ENCODE data around the gene HSD17B2.

The HSD17B2 gene

DNA sequence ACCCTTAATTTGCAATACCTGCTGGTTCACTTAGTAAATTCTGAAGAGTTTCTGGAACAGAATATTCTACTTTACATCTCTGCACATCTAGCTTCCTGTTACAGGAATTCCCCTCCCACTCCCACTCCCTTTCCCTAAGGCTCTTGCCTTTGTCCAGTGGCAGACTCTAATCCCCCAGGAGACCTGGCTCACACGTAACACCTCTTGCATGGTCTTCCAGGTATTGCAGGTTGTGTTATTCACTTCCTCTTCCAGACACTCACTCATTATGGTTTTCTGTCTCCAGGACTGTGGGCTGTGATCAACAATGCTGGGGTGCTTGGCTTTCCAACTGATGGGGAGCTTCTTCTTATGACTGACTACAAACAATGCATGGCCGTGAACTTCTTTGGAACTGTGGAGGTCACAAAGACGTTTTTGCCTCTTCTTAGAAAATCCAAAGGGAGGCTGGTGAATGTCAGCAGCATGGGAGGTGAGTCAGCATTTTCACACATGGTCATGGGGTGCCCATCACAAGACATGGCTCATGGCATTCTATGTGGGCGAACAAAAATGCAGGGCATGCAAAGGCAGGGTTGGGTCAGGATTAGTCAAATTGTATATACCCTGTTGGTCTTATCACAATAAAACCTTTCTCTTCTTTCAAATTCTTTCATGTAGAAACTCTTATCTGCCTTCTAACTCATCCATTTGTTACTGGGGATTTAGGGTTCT is 35.8 kb downstream of the HSD17B2 start:
- Mint-ChIP-seq H3K27me3 (peaks cover 19% of the 10 kb centered on the region), H3K4me1 (ENCODE audit: low read depth) (peaks cover 5% of the 10 kb centered on the region)

DNA sequence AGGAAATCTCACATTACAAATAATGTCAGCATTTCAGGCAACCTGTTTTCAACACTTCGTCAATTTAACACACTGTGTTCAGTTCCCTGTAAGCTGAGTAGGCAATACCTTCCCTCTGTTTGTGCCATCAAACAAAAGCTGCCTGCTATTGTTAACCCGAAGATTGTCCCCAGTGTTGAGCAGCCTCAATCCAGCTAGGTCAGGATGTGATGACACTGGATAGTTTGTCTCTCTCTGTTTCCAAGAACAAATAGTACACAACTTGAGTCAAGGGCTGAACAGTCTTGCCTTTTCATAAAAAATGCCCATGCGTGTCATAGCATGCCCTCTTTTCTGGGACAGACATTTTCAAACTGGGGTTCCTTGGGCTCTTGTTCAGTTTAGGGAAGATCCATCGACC is 36.4 kb downstream of the HSD17B2 start:
- Mint-ChIP-seq H3K9me3 (no peaks in the 10 kb centered on the region), H3K27ac (no peak overlapping the region), H3K36me3 (ENCODE audit: low read depth) (no peaks in the 10 kb centered on the region), H3K27me3 (peaks cover 19% of the 10 kb centered on the region), H3K4me3 (no peak overlapping the region), H3K4me1 (ENCODE audit: low read depth) (peaks cover 5% of the 10 kb centered on the region)

More for the DNA sequence above, 35.8 kb downstream of the HSD17B2 start:
- Mint-ChIP-seq H3K4me3 (no peak overlapping the region), H3K27ac (no peak overlapping the region), H3K36me3 (ENCODE audit: low read depth) (no peaks in the 10 kb centered on the region), H3K9me3 (no peaks in the 10 kb centered on the region)

DNA sequence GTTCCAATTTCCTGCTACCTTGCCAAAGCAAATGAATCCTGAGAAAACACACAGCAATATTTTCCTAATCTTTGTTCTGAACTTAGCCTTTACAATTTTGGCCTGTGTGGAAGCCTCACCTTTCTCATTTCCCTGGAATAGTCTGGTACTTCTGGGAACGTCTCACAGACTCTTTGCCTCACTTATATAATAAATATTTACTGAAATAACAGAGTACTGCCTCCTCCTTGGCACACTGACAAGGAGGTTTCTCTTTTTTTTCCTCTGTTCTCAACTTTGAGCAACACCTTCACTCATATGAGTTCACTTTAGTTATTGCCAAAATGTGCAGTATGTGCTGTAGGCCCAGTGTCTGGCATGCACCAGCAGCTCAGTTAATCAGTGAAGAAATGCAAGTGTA is 37.3 kb downstream of the HSD17B2 start:
- H3K36me3 Mint-ChIP-seq (ENCODE audit: low read depth): no peaks in the 10 kb centered on the region
- peaks cover 3% of the 10 kb centered on the region for H3K9me3 Mint-ChIP-seq
- no peak overlapping the region for H3K27ac Mint-ChIP-seq
- H3K4me1 Mint-ChIP-seq (ENCODE audit: low read depth): peaks cover 5% of the 10 kb centered on the region
- peaks cover 23% of the 10 kb centered on the region for H3K27me3 Mint-ChIP-seq
- no peak overlapping the region for H3K4me3 Mint-ChIP-seq

DNA sequence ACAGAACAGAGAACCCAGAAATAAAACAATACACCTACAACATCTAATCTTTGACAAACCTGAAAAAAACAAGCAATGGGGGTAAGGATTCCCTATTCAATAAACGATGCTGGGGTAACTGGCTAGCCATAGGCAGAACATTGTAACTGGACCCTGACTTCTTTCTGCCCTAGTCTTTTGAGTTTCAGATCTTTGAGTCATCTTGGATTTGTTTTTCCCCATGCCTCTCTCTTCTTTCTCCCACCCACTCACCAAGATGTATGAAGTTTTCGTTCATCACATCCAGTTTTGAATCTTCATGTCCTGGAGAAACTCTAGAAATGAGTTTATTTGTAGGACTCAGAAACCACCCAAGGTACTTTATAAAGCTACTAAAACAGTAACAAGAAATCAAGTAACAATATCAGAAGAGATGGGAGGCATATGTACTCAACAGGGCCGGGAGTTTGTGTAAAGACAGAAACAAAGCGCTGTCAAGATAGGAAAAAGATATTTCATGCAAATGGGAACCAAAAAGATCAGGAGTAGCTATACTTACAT is 39.0 kb downstream of the HSD17B2 start:
- Mint-ChIP-seq H3K27ac (no peak overlapping the region), H3K4me1 (ENCODE audit: low read depth) (peaks cover 5% of the 10 kb centered on the region), H3K9me3 (peaks cover 10% of the 10 kb centered on the region), H3K36me3 (ENCODE audit: low read depth) (no peaks in the 10 kb centered on the region), H3K4me3 (no peak overlapping the region), H3K27me3 (peaks cover 35% of the 10 kb centered on the region)

DNA sequence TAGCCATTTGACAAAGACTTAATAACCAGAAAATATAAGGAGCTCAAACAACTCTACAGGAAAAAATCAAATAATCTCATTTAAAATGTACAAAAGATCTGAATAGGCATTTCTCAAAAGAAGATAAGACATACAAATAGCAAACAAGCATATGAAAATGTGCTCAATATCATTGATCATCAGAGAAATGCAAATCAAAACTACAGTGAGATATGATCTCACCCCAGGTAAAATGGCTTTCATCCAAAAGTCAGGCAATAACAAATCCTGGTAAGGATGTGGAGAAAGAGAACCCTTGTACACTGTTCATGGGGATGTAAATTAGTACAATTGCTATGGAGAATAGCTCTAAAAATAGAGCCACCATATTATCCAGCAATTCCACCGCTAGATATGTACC is 43.1 kb downstream of the HSD17B2 start:
- H3K4me3 Mint-ChIP-seq: no peak overlapping the region
- H3K9me3 Mint-ChIP-seq: peaks cover 10% of the 10 kb centered on the region
- peaks cover 8% of the 10 kb centered on the region for H3K4me1 Mint-ChIP-seq (ENCODE audit: low read depth)
- no peak overlapping the region for H3K27ac Mint-ChIP-seq
- peaks cover 38% of the 10 kb centered on the region for H3K27me3 Mint-ChIP-seq
- no peaks in the 10 kb centered on the region for H3K36me3 Mint-ChIP-seq (ENCODE audit: low read depth)

DNA sequence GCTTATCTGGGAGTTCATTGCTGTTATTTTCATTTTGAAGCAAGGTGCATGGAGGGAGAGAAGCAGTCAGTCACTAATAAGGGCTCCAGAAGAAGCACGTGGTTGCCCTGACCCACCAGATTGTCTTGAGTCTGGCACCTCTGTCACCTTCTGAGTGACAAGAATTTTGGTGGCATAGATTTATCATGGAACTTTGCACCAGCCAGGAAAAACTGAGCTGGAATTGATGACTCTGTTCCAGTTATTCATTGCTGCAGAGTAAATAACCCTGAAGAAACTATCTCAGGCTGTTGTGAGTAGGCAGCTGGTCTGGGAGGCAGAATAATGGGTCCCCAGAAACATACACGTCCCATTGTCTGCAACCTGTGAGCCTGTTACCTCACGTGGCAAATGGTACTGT is 44.8 kb downstream of the HSD17B2 start:
- Mint-ChIP-seq H3K27me3 (peaks cover 33% of the 10 kb centered on the region), H3K4me1 (ENCODE audit: low read depth) (peaks cover 3% of the 10 kb centered on the region), H3K36me3 (ENCODE audit: low read depth) (no peaks in the 10 kb centered on the region), H3K4me3 (no peak overlapping the region), H3K27ac (no peak overlapping the region), H3K9me3 (peaks cover 10% of the 10 kb centered on the region)

DNA sequence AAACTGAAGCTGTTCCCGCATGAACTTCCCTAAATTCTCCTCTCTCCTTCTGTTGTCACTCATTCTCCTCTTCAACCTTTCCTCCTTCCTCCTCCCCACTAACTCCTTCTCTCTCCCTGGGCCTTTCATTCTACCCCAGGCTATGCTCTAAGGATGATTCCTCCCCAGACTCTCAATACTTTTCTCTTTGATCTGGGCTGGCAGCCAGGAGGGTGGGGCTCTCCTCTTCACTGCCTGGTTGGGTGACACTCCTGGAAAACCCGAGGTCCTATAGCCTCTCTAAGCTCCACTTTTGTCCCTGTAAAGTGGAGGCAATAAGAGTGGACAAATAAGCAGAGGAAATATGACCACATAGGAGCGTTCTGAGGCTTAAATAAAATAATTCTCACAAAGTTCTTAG is 46.2 kb downstream of the HSD17B2 start:
- no peak overlapping the region for H3K4me3 Mint-ChIP-seq
- peaks cover 3% of the 10 kb centered on the region for H3K4me1 Mint-ChIP-seq (ENCODE audit: low read depth)
- no peak overlapping the region for H3K27ac Mint-ChIP-seq
- peaks cover 10% of the 10 kb centered on the region for H3K9me3 Mint-ChIP-seq
- H3K27me3 Mint-ChIP-seq: peaks cover 33% of the 10 kb centered on the region
- no peaks in the 10 kb centered on the region for H3K36me3 Mint-ChIP-seq (ENCODE audit: low read depth)

DNA sequence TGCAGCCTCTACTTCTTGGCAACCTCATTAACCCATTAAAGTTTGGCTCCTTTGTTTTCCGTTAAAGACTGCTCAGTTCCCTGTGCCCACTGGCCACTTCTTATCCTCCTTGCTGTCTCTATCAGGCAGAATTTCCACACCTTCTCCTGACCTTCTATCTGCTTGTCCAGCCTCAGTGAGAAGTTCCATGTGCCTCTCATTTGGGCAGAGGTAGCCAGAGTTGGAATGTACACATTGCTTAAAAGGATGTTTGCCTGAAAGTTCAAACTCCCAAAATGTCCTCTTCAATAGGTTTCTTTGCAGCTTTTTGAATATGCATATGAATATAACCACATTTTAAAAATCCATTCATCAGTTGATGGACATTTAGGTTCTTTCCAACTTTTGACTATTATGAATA is 47.0 kb downstream of the HSD17B2 start:
- H3K27ac Mint-ChIP-seq: no peak overlapping the region
- no peak overlapping the region for H3K4me3 Mint-ChIP-seq
- H3K36me3 Mint-ChIP-seq (ENCODE audit: low read depth): no peaks in the 10 kb centered on the region
- peaks cover 31% of the 10 kb centered on the region for H3K27me3 Mint-ChIP-seq
- peaks cover 3% of the 10 kb centered on the region for H3K4me1 Mint-ChIP-seq (ENCODE audit: low read depth)
- H3K9me3 Mint-ChIP-seq: peaks cover 8% of the 10 kb centered on the region

DNA sequence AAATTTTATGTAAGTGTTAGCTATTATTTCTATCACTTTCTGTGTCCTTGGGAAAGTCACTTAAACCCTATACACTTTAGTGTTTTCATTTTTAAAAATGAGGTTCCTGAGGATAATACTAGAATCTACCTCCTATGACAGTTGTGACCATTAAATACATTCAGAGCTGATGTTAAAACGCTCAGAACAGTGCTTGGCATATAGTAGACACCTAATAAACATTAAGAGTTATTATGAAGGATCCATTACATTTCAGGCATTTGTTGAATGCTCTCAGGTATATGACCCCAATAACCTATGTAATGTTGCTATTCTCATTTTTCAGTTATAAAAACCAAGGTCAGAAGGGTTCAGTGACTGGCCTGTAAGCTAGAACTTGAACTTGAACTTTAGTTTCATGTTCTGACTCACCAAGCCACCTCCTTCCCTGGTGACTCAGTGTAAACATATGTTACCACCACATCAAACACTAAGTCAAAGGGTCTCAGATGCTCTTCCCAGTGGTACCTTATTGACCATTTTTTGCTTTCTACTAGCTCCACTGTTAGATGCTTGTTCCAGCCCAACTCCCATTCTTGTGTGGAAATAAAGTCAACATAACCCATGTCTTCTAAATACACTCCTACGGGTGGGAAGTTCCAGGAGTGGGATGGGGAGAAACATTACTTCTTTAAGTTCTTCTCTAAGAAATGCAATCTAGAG is 47.6 kb downstream of the HSD17B2 start:
- Mint-ChIP-seq H3K4me3 (no peak overlapping the region), H3K4me1 (ENCODE audit: low read depth) (peaks cover 3% of the 10 kb centered on the region), H3K27ac (no peak overlapping the region), H3K27me3 (peaks cover 25% of the 10 kb centered on the region), H3K36me3 (ENCODE audit: low read depth) (no peaks in the 10 kb centered on the region), H3K9me3 (peaks cover 6% of the 10 kb centered on the region)

DNA sequence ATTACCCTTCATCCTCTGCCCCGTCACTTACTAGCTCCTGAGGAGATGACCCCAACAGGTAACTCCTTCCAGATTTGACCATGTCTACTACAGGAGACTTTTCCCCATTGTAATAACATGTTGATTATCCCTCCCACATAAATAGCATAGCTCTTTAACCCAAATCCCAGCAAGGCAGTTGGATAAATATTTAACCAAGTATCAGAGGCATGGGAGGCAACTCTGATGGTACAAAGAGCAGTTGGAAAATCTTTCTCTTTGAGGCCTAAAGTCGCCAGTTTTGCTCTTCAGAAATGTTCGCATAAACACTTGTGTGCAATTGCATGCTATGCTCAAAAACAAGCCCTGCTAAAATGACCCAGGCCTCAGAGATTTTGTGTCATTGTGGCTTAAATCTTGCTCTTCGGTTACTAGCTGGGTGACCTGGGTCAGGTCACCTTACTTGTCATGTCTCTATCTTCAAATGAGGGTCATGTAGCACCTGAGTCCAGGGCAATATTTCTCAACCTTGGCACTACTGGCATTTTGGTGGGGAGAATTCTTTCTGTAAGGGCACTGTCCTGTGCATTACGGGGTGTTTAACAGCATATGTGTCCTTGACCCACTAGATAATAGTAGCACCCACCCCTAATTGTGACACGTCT is 48.8 kb downstream of the HSD17B2 start:
- no peaks in the 10 kb centered on the region for H3K9me3 Mint-ChIP-seq
- peaks cover 3% of the 10 kb centered on the region for H3K4me1 Mint-ChIP-seq (ENCODE audit: low read depth)
- no peaks in the 10 kb centered on the region for H3K36me3 Mint-ChIP-seq (ENCODE audit: low read depth)
- H3K27me3 Mint-ChIP-seq: peaks cover 17% of the 10 kb centered on the region
- H3K27ac Mint-ChIP-seq: no peak overlapping the region
- no peak overlapping the region for H3K4me3 Mint-ChIP-seq

DNA sequence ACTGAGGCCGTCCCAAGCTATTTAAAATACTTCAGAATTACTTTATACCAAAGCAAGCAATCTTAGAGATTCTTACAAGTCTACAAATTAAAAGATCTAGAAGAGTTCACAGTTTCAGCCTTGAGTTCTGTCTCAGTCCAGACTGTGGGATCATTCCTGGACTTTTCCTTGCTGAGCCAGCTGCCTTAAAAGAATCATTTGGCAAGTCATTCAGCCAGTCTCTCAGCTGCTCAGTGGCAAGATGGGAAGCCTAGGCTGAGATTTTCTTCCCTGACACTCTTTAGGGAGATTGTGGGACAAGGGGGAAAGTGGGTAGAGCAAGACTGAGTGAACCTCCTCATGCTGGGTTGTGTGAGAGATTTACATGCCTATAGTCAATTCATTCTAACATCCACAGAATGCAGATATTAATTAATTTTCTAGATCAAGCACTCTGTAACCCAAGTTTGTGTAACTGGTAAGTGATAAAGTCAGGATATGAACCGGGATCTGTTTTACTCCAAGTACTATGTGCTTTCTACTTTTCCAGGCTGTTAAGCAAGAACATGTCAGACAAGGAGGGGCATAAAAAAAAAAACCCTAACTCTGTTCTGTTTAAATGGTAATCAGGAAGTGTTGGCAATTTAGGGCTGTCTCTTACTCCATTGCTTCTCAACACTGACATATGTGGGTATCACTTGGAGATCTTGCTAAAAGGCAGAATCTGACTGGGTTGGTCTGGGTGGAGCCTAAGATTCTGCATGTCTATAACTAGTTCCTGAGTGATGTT is 50.1 kb downstream of the HSD17B2 start:
- Mint-ChIP-seq H3K4me3 (no peak overlapping the region), H3K9me3 (no peaks in the 10 kb centered on the region), H3K27ac (no peak overlapping the region), H3K27me3 (peaks cover 13% of the 10 kb centered on the region), H3K4me1 (ENCODE audit: low read depth) (peaks cover 3% of the 10 kb centered on the region), H3K36me3 (ENCODE audit: low read depth) (no peaks in the 10 kb centered on the region)

DNA sequence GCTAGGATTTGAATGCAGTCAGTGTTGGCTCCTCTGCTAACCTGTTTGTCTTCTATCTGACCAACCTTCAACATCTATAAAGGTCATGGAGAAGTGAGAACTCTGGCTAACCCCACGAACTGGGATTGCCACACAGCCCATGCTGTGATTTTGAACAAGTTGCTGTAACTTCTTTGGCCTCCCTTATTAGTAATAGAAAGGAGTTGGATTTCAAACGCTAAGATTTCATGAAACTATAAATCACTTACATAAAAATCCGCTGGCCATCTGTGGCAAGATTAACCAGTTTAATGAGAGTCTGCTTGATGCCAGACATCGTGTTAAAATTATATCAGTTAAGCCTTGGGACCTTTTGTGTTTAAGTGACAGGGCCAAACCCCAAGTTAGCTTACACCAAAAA is 53.4 kb downstream of the HSD17B2 start:
- H3K4me1 Mint-ChIP-seq (ENCODE audit: low read depth): no peaks in the 10 kb centered on the region
- H3K27me3 Mint-ChIP-seq: peaks cover 4% of the 10 kb centered on the region
- H3K36me3 Mint-ChIP-seq (ENCODE audit: low read depth): no peaks in the 10 kb centered on the region
- H3K4me3 Mint-ChIP-seq: no peak overlapping the region
- no peak overlapping the region for H3K27ac Mint-ChIP-seq
- H3K9me3 Mint-ChIP-seq: no peaks in the 10 kb centered on the region

DNA sequence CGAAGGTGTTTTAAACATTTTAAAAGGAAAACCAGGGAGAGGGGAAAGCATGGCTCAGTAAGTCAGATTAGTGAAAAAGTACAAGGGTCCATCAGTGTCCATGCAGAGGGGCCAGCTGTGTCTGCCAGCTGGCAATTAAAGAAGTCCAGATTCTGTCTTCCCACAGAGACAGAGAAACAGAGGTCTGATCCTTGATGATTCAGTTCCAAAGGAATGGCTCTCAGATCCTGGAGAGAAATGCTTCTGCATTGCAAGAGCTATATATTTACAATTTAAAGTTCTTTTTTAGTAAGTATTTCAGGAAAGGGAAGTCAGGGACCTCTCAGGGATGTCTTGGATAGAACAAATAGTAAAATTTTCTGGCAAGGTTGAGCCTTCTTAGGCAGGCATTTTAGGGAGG is 56.2 kb downstream of the HSD17B2 start:
- H3K9me3 Mint-ChIP-seq: no peaks in the 10 kb centered on the region

DNA sequence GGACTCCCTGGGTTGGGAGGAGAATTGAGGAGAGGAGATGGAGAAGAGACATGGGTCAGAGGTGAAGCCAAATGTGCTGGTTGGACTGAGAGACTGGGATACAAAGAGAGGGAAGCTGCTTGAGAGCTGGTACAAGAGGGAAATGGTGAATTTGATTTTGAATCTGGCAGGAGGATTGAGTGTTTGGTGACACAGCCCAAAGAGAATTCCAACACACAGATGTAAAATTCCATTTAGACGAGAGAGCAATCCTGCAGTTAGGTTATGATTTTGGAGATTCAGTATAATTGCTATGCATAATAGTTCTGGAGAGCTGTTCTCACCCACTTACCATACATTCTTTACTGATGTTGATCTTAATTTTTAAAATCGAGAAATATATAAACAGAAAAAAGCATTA is 57.7 kb downstream of the HSD17B2 start:
- peaks cover 9% of the 10 kb centered on the region for H3K27me3 Mint-ChIP-seq
- H3K4me1 Mint-ChIP-seq (ENCODE audit: low read depth): peaks cover 6% of the 10 kb centered on the region
- no peak overlapping the region for H3K27ac Mint-ChIP-seq
- H3K36me3 Mint-ChIP-seq (ENCODE audit: low read depth): no peaks in the 10 kb centered on the region
- H3K9me3 Mint-ChIP-seq: no peaks in the 10 kb centered on the region
- H3K4me3 Mint-ChIP-seq: no peak overlapping the region

More for the DNA sequence above, 56.2 kb downstream of the HSD17B2 start:
- H3K36me3 Mint-ChIP-seq (ENCODE audit: low read depth): no peaks in the 10 kb centered on the region
- peaks cover 6% of the 10 kb centered on the region for H3K4me1 Mint-ChIP-seq (ENCODE audit: low read depth)
- no peak overlapping the region for H3K27ac Mint-ChIP-seq
- H3K27me3 Mint-ChIP-seq: peaks cover 9% of the 10 kb centered on the region
- no peak overlapping the region for H3K4me3 Mint-ChIP-seq

Measured in stimulated activated naive CD8-positive, alpha-beta T cell treated with anti-CD3 and anti-CD28 coated beads, Interleukin-15, Interleukin-2, amounts not matched to agents 100 ng/mL and 50 ng/mL, for 24 hours (primary cell).